ENCODE measurements around the gene STYXL1. TPM values are rescaled to one million over a fixed set of nuclear protein-coding genes. Genes with fewer than 3 reads are reported as not detected.

STYXL1 gene
- total and polyA plus RNA-seq, 4 donors, result 16.4 to 27.5 (median 17.1) TPM

DNA sequence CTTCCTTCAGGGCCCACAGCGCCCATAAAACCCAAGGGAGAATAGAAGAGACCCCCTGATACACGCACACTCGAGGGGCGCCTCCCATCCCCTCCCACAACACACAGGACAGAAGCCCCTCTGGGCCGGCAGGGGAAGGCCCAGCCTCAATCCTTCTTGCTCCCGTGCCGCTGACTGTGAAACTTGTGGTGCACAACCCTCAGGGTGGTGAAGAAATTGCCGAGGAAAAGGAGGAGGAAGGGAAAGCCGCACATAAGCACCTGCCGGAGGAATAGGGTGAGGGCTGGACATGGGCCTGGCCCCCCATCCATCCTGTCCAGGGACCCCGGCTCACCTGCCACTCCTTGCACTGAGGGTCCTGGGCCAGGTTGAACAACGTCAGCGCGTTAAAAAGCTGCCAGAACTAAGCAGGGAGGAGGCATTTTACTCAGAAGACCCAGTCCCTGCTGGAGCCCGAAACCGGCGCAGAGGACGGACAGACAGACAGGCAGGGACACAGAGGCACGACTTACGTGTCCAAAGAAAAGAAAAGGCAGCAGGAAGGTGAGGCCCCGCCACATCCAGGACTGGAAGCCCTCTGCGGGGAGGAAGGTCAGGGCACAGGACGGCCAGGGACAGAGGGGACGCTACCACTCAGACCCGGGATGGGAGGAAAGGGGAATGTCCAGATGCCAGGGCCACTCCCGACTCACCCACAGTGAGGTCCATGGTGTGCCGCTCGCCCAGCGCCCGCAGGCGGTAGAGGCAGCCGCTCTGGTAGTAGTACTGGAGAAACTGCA is 60.6 kb downstream of the STYXL1 start:
- Histone ChIP-seq H3K9ac (ENCODE audit: low read depth in 1 of 2, low read length in 2 of 2) (no peak overlapping the region), H3K4me1 (ENCODE audit: control insufficient read depth in 4 of 4, insufficient read depth in 4 of 4, low read length in 3 of 4) (peaks cover 6 to 50% (median 20%) of the 10 kb centered on the region in 4 donors), H3K27ac (ENCODE audit: low read depth in 1 of 2, low read length in 2 of 2) (peak overlapping the region in 1 of 2 donors; percentile 28), H3K9me3 (ENCODE audit: control insufficient read depth in 4 of 4, low read length in 3 of 4) (no peaks in the 10 kb centered on the region), H3K36me3 (ENCODE audit: control insufficient read depth in 4 of 4, insufficient read depth in 3 of 4, low read depth in 1 of 4, low read length in 3 of 4) (peaks cover 19 to 52% (median 31%) of the 10 kb centered on the region in 4 donors), H3K27me3 (ENCODE audit: control insufficient read depth in 4 of 4, insufficient read depth in 4 of 4, low read length in 3 of 4) (no peaks in the 10 kb centered on the region), H3K4me3 (ENCODE audit: low read depth in 1 of 3, low read length in 3 of 3) (no peak overlapping the region)
- WGBS, result 92% methylated on average over 32 of the region's 32 CpGs
- TF ChIP-seq, protein P1, sequence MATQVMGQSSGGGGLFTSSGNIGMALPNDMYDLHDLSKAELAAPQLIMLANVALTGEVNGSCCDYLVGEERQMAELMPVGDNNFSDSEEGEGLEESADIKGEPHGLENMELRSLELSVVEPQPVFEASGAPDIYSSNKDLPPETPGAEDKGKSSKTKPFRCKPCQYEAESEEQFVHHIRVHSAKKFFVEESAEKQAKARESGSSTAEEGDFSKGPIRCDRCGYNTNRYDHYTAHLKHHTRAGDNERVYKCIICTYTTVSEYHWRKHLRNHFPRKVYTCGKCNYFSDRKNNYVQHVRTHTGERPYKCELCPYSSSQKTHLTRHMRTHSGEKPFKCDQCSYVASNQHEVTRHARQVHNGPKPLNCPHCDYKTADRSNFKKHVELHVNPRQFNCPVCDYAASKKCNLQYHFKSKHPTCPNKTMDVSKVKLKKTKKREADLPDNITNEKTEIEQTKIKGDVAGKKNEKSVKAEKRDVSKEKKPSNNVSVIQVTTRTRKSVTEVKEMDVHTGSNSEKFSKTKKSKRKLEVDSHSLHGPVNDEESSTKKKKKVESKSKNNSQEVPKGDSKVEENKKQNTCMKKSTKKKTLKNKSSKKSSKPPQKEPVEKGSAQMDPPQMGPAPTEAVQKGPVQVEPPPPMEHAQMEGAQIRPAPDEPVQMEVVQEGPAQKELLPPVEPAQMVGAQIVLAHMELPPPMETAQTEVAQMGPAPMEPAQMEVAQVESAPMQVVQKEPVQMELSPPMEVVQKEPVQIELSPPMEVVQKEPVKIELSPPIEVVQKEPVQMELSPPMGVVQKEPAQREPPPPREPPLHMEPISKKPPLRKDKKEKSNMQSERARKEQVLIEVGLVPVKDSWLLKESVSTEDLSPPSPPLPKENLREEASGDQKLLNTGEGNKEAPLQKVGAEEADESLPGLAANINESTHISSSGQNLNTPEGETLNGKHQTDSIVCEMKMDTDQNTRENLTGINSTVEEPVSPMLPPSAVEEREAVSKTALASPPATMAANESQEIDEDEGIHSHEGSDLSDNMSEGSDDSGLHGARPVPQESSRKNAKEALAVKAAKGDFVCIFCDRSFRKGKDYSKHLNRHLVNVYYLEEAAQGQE (IDR thresholded peaks at IDR 0.05), result no peak
- no peak for TF ChIP-seq RXRA (IDR thresholded peaks at IDR 0.05)
- TF ChIP-seq NR2F2 (IDR thresholded peaks at IDR 0.05), result no peak
- no peak for TF ChIP-seq RAD21 (IDR thresholded peaks at IDR 0.05)
- TF ChIP-seq, protein P2, sequence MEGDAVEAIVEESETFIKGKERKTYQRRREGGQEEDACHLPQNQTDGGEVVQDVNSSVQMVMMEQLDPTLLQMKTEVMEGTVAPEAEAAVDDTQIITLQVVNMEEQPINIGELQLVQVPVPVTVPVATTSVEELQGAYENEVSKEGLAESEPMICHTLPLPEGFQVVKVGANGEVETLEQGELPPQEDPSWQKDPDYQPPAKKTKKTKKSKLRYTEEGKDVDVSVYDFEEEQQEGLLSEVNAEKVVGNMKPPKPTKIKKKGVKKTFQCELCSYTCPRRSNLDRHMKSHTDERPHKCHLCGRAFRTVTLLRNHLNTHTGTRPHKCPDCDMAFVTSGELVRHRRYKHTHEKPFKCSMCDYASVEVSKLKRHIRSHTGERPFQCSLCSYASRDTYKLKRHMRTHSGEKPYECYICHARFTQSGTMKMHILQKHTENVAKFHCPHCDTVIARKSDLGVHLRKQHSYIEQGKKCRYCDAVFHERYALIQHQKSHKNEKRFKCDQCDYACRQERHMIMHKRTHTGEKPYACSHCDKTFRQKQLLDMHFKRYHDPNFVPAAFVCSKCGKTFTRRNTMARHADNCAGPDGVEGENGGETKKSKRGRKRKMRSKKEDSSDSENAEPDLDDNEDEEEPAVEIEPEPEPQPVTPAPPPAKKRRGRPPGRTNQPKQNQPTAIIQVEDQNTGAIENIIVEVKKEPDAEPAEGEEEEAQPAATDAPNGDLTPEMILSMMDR (IDR thresholded peaks at IDR 0.05; ENCODE audit: low read depth, low read length, missing input control), result no peak
- TF ChIP-seq JUND (IDR thresholded peaks at IDR 0.05), result no peak
- TF ChIP-seq HNF4G (IDR thresholded peaks at IDR 0.05), result no peak
- TF ChIP-seq, protein P3, sequence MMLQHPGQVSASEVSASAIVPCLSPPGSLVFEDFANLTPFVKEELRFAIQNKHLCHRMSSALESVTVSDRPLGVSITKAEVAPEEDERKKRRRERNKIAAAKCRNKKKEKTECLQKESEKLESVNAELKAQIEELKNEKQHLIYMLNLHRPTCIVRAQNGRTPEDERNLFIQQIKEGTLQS (IDR thresholded peaks at IDR 0.05), result no peak
- no peak for TF ChIP-seq FOXA2 (IDR thresholded peaks at IDR 0.05)
- TF ChIP-seq, protein P4, sequence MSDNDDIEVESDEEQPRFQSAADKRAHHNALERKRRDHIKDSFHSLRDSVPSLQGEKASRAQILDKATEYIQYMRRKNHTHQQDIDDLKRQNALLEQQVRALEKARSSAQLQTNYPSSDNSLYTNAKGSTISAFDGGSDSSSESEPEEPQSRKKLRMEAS (IDR thresholded peaks at IDR 0.05), result no peak
- no peak for TF ChIP-seq EGR1 (IDR thresholded peaks at IDR 0.05; ENCODE audit: low read depth in 2 of 2)
- no peak for TF ChIP-seq YY1 (IDR thresholded peaks at IDR 0.05)
- no peak for DNase-seq (ENCODE audit: low spot score)

DNA sequence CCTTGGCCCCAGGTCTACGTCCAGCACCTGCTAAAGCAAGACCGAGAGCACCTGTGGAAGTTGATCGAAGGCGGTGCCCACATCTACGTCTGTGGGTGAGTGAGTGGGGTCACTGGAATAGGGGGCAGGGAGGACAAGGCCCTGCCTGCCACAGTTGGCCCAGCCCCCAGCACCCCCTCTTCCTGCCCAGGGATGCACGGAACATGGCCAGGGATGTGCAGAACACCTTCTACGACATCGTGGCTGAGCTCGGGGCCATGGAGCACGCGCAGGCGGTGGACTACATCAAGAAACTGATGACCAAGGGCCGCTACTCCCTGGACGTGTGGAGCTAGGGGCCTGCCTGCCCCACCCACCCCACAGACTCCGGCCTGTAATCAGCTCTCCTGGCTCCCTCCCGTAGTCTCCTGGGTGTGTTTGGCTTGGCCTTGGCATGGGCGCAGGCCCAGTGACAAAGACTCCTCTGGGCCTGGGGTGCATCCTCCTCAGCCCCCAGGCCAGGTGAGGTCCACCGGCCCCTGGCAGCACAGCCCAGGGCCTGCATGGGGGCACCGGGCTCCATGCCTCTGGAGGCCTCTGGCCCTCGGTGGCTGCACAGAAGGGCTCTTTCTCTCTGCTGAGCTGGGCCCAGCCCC is 61.5 kb downstream of the STYXL1 start:
- H3K4me3 ChIP-seq (ENCODE audit: low read depth in 1 of 3, low read length in 3 of 3), result no peak overlapping the region
- H3K9ac ChIP-seq (ENCODE audit: low read depth in 1 of 2, low read length in 2 of 2), result no peak overlapping the region
- H3K27me3 ChIP-seq (ENCODE audit: control insufficient read depth in 4 of 4, insufficient read depth in 4 of 4, low read length in 3 of 4), result no peaks in the 10 kb centered on the region
- no peak for DNase-seq (ENCODE audit: low spot score)
- 71% methylated on average over 20 of the region's 20 CpGs for WGBS
- H3K36me3 ChIP-seq (ENCODE audit: control insufficient read depth in 4 of 4, insufficient read depth in 3 of 4, low read depth in 1 of 4, low read length in 3 of 4), result peaks cover 29 to 61% (median 36%) of the 10 kb centered on the region in 4 donors
- H3K4me1 ChIP-seq (ENCODE audit: control insufficient read depth in 4 of 4, insufficient read depth in 4 of 4, low read length in 3 of 4), result peaks cover 6 to 45% (median 19%) of the 10 kb centered on the region in 4 donors
- H3K27ac ChIP-seq (ENCODE audit: low read depth in 1 of 2, low read length in 2 of 2), result peak overlapping the region in 1 of 2 donors; percentile 12
- no peaks in the 10 kb centered on the region for H3K9me3 ChIP-seq (ENCODE audit: control insufficient read depth in 4 of 4, low read length in 3 of 4)
- TF ChIP-seq RXRA (IDR thresholded peaks at IDR 0.05) (no peak), TAF1 (conservative IDR thresholded peaks at IDR 0.05) (no peak), GABPA (IDR thresholded peaks at IDR 0.05 in 1 of 2, conservative IDR thresholded peaks at IDR 0.05 in 1 of 2) (no peak), HNF4G (IDR thresholded peaks at IDR 0.05) (no peak), FOXA2 (IDR thresholded peaks at IDR 0.05) (no peak), YY1 (IDR thresholded peaks at IDR 0.05) (no peak), RAD21 (IDR thresholded peaks at IDR 0.05) (no peak)
- TF ChIP-seq, protein P2 (IDR thresholded peaks at IDR 0.05; ENCODE audit: low read depth, low read length, missing input control), result no peak
- TF ChIP-seq, protein P1 (IDR thresholded peaks at IDR 0.05), result no peak
- TF ChIP-seq, protein P5, sequence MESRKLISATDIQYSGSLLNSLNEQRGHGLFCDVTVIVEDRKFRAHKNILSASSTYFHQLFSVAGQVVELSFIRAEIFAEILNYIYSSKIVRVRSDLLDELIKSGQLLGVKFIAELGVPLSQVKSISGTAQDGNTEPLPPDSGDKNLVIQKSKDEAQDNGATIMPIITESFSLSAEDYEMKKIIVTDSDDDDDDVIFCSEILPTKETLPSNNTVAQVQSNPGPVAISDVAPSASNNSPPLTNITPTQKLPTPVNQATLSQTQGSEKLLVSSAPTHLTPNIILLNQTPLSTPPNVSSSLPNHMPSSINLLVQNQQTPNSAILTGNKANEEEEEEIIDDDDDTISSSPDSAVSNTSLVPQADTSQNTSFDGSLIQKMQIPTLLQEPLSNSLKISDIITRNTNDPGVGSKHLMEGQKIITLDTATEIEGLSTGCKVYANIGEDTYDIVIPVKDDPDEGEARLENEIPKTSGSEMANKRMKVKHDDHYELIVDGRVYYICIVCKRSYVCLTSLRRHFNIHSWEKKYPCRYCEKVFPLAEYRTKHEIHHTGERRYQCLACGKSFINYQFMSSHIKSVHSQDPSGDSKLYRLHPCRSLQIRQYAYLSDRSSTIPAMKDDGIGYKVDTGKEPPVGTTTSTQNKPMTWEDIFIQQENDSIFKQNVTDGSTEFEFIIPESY (IDR thresholded peaks at IDR 0.05), result no peak

Measured in liver (tissue), 9 donors.